HUES6 (cell line): Measurements from ENCODE around the gene SPAAR.

ENCODE experiments used
- H3K27ac ChIP-seq: 2 replicates; pipeline ENCODE4 v1.7.0; 2013; ENCODE audit warnings: low read depth, mild to moderate bottlenecking, low read length, inconsistent platforms
- H3K27me3 ChIP-seq: 2 replicates; pipeline ENCODE4 v1.6.1; 2013; ENCODE audit warnings: low read length; ENCODE audit not compliant: control insufficient read depth, insufficient read depth
- H3K36me3 ChIP-seq: 2 replicates; pipeline ENCODE4 v1.6.1; 2013; ENCODE audit warnings: low read length; ENCODE audit not compliant: control insufficient read depth, insufficient read depth
- H3K4me1 ChIP-seq: 2 replicates; pipeline ENCODE4 v1.6.1; 2013; ENCODE audit warnings: low read length; ENCODE audit not compliant: control insufficient read depth, insufficient read depth
- H3K4me3 ChIP-seq: 2 replicates; pipeline ENCODE4 v1.5.1; 2013; ENCODE audit warnings: low read depth, low read length
- H3K9ac ChIP-seq: one replicate; pipeline ENCODE4 v1.6.1; 2013; ENCODE audit warnings: mild to moderate bottlenecking, low read length
- H3K9me3 ChIP-seq: 2 replicates; pipeline ENCODE4 v1.6.1; 2013; ENCODE audit warnings: low read depth, low read length; ENCODE audit not compliant: control insufficient read depth, insufficient read depth

SPAAR gene

DNA sequence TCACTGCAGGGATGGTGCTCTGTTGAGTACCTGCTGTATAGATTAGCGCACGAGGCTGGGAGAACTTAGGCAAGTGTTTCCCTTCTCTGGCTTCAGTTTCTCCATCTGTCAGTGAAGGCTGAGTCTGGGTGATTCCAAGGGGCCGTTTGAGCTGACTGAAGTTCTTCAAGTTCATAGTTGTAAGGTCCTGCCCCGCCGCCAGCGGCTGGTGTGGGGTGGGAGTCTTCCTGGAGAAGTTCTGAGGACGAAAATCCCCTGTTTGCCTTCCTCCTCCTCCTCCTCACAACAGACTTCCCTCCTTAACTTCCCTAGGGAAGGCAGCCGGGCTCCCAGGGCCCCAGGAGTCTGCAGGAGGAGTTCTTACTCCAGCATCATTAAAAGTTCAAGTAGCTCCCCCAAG is 5.0 kb upstream of the SPAAR start:
- no peak overlapping the region for H3K4me3 ChIP-seq

DNA sequence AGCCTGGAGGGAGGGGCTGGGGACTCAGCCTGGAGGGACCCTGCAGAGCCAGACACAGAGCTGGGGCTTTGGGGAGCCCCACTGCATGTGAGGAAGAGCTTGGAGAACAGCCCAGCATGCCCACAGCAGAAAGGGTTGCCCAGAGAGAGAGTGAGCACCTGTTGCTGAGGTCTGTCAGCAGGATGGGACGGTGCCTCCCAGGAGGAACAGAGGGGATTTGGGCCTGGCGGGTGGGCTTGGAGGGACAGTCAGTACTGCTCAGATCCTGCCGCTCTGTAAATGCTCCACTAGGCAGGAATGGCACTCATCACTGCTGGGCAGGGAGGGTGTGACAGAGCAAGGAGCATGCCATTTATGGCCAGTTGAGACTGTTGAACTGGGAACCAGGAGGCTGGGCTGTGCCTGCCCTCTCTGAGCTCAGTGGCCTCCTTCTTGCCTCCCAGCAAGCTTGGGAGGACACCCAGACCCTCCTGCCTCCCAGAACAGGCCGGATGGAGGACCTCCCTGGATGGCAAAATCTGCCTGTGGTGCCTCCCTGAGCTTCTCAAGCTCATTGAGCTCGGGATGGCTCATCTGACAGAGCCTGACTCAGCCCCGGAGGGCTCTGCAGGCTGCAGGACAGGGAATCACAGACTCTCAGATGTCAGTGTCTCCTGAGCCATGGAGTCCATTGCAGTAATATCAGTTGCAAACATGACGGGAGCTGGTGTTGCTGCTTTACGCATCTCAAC is 4.1 kb upstream of the SPAAR start:
- H3K27me3 ChIP-seq, result no peaks in the 10 kb centered on the region
- no peaks in the 10 kb centered on the region for H3K36me3 ChIP-seq
- H3K9ac ChIP-seq, result no peak overlapping the region
- no peaks in the 10 kb centered on the region for H3K9me3 ChIP-seq
- no peak overlapping the region for H3K27ac ChIP-seq
- H3K4me3 ChIP-seq, result no peak overlapping the region
- H3K4me1 ChIP-seq, result peaks cover 49% of the 10 kb centered on the region

More for the DNA sequence above, 5.0 kb upstream of the SPAAR start:
- H3K27ac ChIP-seq, result no peak overlapping the region
- H3K9me3 ChIP-seq, result no peaks in the 10 kb centered on the region
- no peaks in the 10 kb centered on the region for H3K27me3 ChIP-seq
- H3K9ac ChIP-seq, result no peak overlapping the region
- H3K36me3 ChIP-seq, result no peaks in the 10 kb centered on the region
- H3K4me1 ChIP-seq, result peaks cover 40% of the 10 kb centered on the region

DNA sequence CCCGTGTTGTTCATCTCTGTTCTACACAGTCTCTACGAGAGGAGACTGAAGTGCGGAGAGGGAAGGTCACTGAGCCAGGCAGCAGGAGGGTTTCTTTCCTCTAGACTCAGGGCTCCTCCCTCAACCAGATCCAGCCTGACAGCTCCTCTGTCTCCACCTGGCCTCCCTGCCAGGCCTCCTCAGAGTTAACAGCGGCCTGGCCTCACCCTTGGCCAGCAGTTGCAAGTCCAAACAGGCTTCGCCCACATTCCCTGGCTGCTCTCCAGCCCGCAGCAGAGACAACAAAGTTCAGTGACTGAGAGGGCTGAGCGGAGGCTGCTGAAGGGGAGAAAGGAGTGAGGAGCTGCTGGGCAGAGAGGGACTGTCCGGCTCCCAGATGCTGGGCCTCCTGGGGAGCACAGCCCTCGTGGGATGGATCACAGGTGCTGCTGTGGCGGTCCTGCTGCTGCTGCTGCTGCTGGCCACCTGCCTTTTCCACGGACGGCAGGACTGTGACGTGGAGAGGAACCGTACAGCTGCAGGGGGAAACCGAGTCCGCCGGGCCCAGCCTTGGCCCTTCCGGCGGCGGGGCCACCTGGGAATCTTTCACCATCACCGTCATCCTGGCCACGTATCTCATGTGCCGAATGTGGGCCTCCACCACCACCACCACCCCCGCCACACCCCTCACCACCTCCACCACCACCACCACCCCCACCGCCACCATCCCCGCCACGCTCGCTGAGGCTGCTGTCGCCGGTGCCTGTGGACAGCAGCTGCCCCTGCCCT is 3.2 kb upstream of the SPAAR start, which contains the start of gene HRCT1:
Gene HRCT1 (plus strand): TSS at position 291 of the 768 bp plus-strand sequence. CDS start 86 bp downstream, at position 377.
- Histone ChIP-seq H3K9ac (peak within 1 kb of the TSS; percentile 50), H3K27ac (no peak within 1 kb of the TSS; the same call in 1 of the 2 replicates), H3K4me3 (no peak within 1 kb of the TSS), H3K36me3 (no peaks in the 10 kb centered on the region), H3K4me1 (peaks cover 55% of the 10 kb centered on the region), H3K27me3 (no peaks in the 10 kb centered on the region), H3K9me3 (no peaks in the 10 kb centered on the region)

DNA sequence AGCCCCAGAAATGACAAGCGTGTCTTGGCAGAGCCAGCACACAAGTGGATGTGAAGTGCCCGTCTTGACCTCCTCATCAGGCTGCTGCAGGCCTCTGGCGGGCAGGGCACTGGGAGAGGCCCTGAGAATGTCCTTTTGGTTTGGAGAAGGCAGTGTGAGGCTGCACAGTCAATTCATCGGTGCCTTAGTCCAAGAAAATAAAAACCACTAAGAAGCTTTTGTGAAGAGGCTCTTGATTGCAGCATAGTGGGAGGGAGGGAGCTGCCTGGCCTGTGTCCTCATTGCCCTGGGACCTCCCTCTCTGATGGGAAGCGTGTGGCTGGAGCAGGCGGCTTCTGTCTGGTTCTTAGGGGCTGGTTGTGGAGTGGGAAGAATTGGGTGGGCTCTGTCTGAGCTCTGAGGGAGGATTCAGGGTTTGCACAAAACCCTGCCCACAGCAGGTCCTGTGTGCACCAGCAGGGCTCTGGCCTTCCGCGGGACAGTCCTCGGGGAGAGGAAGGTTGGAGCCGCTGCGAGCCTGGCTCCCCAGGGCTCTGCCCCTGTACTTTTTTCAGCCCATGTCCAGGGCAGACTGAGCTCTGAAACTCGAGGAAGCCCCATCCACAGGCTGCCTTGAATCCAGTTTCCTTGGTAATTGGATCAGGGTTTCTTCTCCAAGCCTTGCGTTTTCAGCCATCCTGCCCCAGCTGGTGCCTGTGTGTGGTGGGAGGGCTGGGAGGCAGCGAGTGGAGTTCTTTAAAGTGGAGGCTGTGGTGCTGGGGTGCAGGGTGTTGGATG is 2.2 kb upstream of the SPAAR start:
- Histone ChIP-seq H3K4me1 (peaks cover 55% of the 10 kb centered on the region), H3K36me3 (no peaks in the 10 kb centered on the region), H3K4me3 (no peak overlapping the region; the same call in 1 of the 2 replicates), H3K9me3 (no peaks in the 10 kb centered on the region), H3K27me3 (no peaks in the 10 kb centered on the region), H3K9ac (peak overlapping the region; percentile 50), H3K27ac (peak overlapping the region; percentile 69; the same call in 1 of the 2 replicates)

DNA sequence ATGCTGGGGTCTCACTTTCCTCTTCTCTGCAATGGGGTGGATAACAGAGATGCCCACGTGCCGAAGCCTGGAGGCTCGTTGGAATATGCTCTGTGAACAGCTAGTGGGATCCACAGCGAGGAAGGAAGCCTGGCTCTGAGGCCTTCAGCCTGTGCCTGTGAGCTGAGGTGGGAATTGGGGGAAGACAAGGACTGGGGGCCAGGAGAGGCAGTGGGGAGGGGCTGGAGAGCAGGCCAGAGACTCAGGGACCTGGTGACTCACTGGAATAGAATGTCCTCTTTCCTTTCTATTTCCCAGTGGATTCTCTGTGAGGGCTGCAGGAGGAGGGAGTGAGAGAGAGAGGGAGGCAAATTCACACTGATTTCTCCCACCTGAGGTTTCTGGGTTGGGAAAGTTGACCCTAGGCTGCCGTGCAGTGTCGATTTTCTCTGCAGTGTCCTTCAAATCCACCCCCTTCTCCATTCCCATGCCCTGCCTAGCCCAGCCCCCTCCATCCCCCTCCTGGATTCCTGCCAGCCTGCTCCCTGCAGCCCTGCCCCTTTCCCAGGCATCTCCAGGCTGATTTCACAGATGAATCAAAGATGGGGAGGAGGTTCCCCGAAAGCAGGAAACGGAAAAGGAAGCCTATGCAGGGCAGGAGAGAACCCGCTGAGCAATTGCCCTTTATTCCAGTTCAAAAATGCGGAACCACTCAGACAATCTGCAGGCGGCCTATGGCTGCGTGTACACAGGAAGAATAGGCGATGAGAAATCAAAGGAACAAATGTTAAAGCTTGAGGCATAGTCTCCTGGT is 1.4 kb upstream of the SPAAR start:
- H3K4me3 ChIP-seq, result peak overlapping the region; percentile 24; the same call in 1 of the 2 replicates
- peaks cover 55% of the 10 kb centered on the region for H3K4me1 ChIP-seq
- H3K9me3 ChIP-seq, result no peaks in the 10 kb centered on the region
- no peaks in the 10 kb centered on the region for H3K27me3 ChIP-seq
- H3K36me3 ChIP-seq, result no peaks in the 10 kb centered on the region
- H3K9ac ChIP-seq, result peak overlapping the region; percentile 50
- peak overlapping the region; percentile 69; the same call in 1 of the 2 replicates for H3K27ac ChIP-seq

DNA sequence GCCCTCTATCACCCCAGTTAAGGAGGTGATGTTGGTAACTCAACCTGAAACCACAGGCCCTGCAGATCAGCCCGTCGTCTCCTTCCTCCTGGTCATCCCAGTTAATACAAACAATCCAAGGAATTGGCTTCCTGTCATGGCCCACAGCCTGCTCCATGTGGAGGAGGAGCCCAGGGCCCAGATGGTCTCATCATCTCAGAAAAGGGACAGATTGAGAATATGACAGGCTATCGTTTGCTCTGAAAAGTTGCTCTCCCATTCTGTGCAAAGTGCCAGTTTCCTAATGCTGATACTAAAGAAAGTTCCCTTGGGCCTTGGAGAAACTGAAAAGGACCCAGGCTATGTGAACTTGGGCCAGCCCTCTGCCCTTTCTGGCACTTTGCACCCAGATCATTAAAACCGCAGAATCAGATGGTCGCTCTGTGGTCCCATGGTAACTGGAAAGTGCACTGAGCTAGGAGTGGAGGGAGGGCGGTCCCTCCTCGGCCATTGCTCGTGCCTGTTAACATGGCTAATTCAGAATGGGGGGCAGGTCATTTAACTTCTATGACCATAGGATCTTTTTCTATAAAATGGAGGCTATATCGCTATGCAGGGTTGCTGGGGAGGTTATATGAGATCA is 675 bp upstream of the SPAAR start:
- H3K4me3 ChIP-seq, result peak overlapping the region; percentile 24; the same call in 1 of the 2 replicates
- no peak overlapping the region; the same call in 1 of the 2 replicates for H3K27ac ChIP-seq
- no peaks in the 10 kb centered on the region for H3K27me3 ChIP-seq
- H3K4me1 ChIP-seq, result peaks cover 55% of the 10 kb centered on the region
- no peaks in the 10 kb centered on the region for H3K36me3 ChIP-seq
- H3K9me3 ChIP-seq, result no peaks in the 10 kb centered on the region; the same call in 1 of the 2 replicates
- H3K9ac ChIP-seq, result peak overlapping the region; percentile 29

DNA sequence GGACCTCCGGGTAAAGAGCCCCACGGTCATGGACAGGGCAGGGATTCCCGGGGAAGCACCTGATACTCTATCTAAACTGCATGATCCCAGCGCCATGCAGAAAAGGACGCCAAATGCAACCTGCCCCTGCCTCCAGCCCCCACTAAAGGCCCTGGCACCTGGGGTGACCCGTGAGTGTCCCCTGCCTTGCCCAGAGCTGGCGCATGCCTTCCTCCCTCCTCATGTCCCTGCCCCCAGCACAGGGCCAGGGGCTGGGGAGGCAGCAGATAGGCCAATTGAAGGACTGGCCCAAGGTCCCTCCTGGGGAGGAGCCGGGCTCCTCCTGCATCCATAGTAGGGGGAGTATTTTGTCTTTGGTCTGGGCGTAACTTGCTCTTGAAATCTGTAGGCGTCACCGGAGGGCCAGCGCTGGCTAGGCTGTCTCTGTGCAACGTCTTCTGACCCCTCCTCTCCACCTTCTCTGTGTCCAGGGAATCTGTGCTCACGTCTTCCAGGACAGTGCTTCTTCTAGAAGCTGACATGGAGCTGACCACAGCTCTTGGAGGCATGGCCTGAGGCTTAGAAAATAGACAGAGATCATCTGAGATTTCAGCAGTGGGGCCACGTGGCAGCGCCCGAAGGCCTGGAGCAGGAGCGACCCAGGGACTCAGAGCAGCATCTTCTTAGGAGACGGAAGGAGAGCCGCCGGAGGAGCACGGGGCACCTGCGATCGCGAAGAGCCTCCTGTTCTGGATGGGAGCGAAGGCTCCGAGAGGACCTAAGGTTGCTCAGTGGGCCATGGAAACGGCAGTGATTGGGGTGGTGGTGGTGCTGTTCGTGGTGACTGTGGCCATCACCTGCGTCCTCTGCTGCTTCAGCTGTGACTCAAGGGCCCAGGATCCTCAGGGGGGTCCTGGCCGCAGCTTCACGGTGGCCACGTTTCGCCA is 660 bp downstream of the SPAAR start:
- H3K27ac ChIP-seq, result no peak overlapping the region; the same call in 1 of the 2 replicates
- no peaks in the 10 kb centered on the region for H3K27me3 ChIP-seq
- H3K9ac ChIP-seq, result peak overlapping the region; percentile 27
- no peaks in the 10 kb centered on the region for H3K36me3 ChIP-seq
- H3K9me3 ChIP-seq, result peaks cover 3% of the 10 kb centered on the region; the same call in 1 of the 2 replicates
- peaks cover 52% of the 10 kb centered on the region for H3K4me1 ChIP-seq
- H3K4me3 ChIP-seq, result no peak overlapping the region

DNA sequence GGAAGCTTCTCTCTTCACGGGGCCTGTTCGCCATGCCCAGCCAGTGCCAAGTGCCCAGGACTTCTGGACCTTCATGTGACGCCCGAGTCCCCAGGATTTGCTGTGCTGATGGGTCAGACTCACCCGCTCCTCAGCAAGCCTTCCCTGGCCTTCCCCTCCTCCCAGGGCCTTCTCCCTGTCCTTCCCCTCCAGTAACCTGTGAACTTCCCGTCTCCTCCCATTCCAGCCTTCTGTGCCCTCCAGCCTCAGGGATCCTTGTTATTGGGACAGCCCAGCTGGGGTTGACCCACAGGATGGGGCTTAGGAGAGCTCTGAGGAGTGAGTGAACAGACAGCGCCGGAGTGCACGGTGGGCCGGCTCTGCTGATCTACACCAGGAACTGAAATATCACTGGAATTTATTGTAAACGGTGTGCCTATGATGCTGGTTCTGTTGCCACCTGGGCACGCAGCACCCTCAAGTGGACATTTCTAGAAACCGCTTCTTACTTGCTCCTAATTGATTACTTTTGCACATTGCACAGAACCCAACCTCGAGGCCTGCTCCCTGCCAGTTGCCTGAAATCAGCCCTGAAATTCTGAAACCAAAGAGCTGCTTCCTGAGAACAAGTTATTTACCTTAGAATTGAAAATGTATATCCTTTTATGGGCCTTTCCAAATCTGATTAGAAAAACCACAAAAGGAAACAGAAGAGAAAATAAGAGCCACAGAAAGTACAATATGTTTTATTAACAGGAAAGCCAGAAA is 1.5 kb downstream of the SPAAR start:
- Histone ChIP-seq H3K27me3 (no peaks in the 10 kb centered on the region), H3K27ac (no peak overlapping the region), H3K9ac (peak overlapping the region; percentile 27), H3K4me1 (peaks cover 47% of the 10 kb centered on the region), H3K4me3 (no peak overlapping the region), H3K9me3 (peaks cover 3% of the 10 kb centered on the region; the same call in 1 of the 2 replicates), H3K36me3 (no peaks in the 10 kb centered on the region)

DNA sequence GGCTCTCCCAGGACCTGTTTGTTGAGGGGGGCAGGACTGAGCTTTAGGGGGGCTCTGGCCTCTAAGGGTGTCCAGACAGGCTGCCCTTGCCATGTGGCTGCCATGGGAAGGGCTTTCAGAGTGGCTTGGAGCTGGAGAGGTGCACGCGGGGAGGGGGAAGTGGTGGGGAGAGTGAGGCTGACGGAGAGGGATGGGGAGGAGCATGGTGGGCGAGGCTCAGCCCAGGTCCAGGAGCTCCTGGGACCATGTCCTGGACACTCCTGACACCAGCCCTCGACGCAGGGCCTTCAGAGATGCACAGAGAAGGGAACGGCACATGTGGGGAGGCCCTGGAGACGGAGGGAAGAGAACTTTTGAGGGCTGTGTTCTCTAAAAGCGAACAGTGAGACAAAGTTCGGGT is 2.4 kb downstream of the SPAAR start:
- H3K4me3 ChIP-seq, result no peak overlapping the region
- no peak overlapping the region for H3K9ac ChIP-seq
- H3K9me3 ChIP-seq, result peaks cover 3% of the 10 kb centered on the region; the same call in 1 of the 2 replicates
- H3K4me1 ChIP-seq, result peaks cover 49% of the 10 kb centered on the region
- no peaks in the 10 kb centered on the region for H3K27me3 ChIP-seq
- H3K27ac ChIP-seq, result no peak overlapping the region
- H3K36me3 ChIP-seq, result no peaks in the 10 kb centered on the region
